ENCODE data around the gene SPART.

Gene SPART

GRCh38 chr13:36354842-36355623 lies 8.8 kb upstream of the SPART start:
- intact Hi-C loops (cut with DNase I; ENCODE audit: low total_unique reads) = no loop called here
- Histone ChIP-seq H3K4me3 (no peak overlapping the region), H3K27me3 (no peaks in the 10 kb centered on the region), H3K36me3 (no peaks in the 10 kb centered on the region), H3K9me3 (no peaks in the 10 kb centered on the region), H3K4me1 (peaks cover 0 to 36% (median 7%) of the 10 kb centered on the region in 4 donors), H3K27ac (no peak overlapping the region)
- no peak for TF ChIP-seq CTCF (IDR thresholded peaks at IDR 0.05)
- no peak for DNase-seq

- no peak for DNase-seq
- Histone ChIP-seq H3K4me3 (no peak overlapping the region), H3K27ac (peak overlapping the region in 1 of 2 donors; percentile 10), H3K36me3 (no peaks in the 10 kb centered on the region), H3K4me1 (peaks cover 0 to 24% (median 7%) of the 10 kb centered on the region in 4 donors), H3K27me3 (no peaks in the 10 kb centered on the region), H3K9me3 (no peaks in the 10 kb centered on the region)
- no peak for TF ChIP-seq CTCF (IDR thresholded peaks at IDR 0.05)
- intact Hi-C loops (cut with DNase I; ENCODE audit: low total_unique reads) = no loop called here
These were observed 6.8 kb upstream of the SPART start for GRCh38 chr13:36353001-36353400.

- DNase-seq = no peak
- no peak overlapping the region for H3K4me3 ChIP-seq
- peaks cover 0 to 17% (median 6%) of the 10 kb centered on the region in 4 donors for H3K4me1 ChIP-seq
- no peaks in the 10 kb centered on the region for H3K27me3 ChIP-seq
- no peaks in the 10 kb centered on the region for H3K36me3 ChIP-seq
- no peak overlapping the region for H3K27ac ChIP-seq
- no peaks in the 10 kb centered on the region for H3K9me3 ChIP-seq
- TF ChIP-seq CTCF (IDR thresholded peaks at IDR 0.05) = no peak
- intact Hi-C loops (cut with DNase I; ENCODE audit: low total_unique reads) = no loop called here
These were observed 6.2 kb upstream of the SPART start for GRCh38 chr13:36352350-36352749.

- peaks cover 0 to 21% (median 8%) of the 10 kb centered on the region in 4 donors for H3K4me1 ChIP-seq
- TF ChIP-seq CTCF (IDR thresholded peaks at IDR 0.05) = no peak
- no peak for DNase-seq
- peak overlapping the region in 1 of 2 donors; percentile 99 for H3K27ac ChIP-seq
- H3K4me3 ChIP-seq = no peak overlapping the region
- intact Hi-C loops (cut with DNase I; ENCODE audit: low total_unique reads) = no loop called here
- no peaks in the 10 kb centered on the region for H3K9me3 ChIP-seq
- H3K36me3 ChIP-seq = no peaks in the 10 kb centered on the region
- H3K27me3 ChIP-seq = no peaks in the 10 kb centered on the region
These were observed 1.5 kb upstream of the SPART start for GRCh38 chr13:36347531-36348210.

GRCh38 chr13:36345438-36346221 lies 564 bp downstream of the SPART start:
- Histone ChIP-seq H3K4me3 (peak overlapping the region; percentile 79 to 87), H3K27ac (peak overlapping the region; percentile 99), H3K36me3 (no peaks in the 10 kb centered on the region), H3K4me1 (peaks cover 0 to 34% (median 20%) of the 10 kb centered on the region in 4 donors), H3K9me3 (no peaks in the 10 kb centered on the region), H3K27me3 (no peaks in the 10 kb centered on the region)
- TF ChIP-seq CTCF (IDR thresholded peaks at IDR 0.05) = no peak
- intact Hi-C loops (cut with DNase I; ENCODE audit: low total_unique reads) = no loop called here
- peak; percentile 78 to 88 for DNase-seq

All from tibial artery (tissue), 4 donors.